Mammary epithelial cell (primary cell): ENCODE data around the gene SORBS1.

Experiments used
- CTCF ChIP-seq, 2 donors: IDR thresholded peaks in 1 of 2; conservative IDR thresholded peaks in 1 of 2; 2 replicates each; pipeline ENCODE4 v1.5.1; 2011 to 2012; ENCODE audit warnings: inconsistent platforms in 2 of 2, low read length in 2 of 2, mild to moderate bottlenecking in 2 of 2, control low read depth in 1 of 2, low read depth in 1 of 2; ENCODE audit not compliant: insufficient read depth in 1 of 2; ENCODE audit errors: extremely low read depth in 1 of 2
- EZH2 ChIP-seq: IDR thresholded peaks from 2 replicates; pipeline ENCODE4 v1.6.1; 2012; ENCODE audit warnings: low read length, inconsistent platforms, borderline replicate concordance

- TF ChIP-seq CTCF (conservative IDR thresholded peaks at IDR 0.05 in 1 of 2, IDR thresholded peaks at IDR 0.05 in 1 of 2; ENCODE audit: extremely low read depth in 1 of 2, insufficient read depth in 1 of 2, low read depth in 1 of 2, low read length in 2 of 2), result no peak
- no peak for TF ChIP-seq EZH2
Measured at GRCh38 chr10:95364342-95364741, 196.8 kb downstream of the SORBS1 start.
